ENCODE results near the gene LRRC52.

The LRRC52 gene

DNA sequence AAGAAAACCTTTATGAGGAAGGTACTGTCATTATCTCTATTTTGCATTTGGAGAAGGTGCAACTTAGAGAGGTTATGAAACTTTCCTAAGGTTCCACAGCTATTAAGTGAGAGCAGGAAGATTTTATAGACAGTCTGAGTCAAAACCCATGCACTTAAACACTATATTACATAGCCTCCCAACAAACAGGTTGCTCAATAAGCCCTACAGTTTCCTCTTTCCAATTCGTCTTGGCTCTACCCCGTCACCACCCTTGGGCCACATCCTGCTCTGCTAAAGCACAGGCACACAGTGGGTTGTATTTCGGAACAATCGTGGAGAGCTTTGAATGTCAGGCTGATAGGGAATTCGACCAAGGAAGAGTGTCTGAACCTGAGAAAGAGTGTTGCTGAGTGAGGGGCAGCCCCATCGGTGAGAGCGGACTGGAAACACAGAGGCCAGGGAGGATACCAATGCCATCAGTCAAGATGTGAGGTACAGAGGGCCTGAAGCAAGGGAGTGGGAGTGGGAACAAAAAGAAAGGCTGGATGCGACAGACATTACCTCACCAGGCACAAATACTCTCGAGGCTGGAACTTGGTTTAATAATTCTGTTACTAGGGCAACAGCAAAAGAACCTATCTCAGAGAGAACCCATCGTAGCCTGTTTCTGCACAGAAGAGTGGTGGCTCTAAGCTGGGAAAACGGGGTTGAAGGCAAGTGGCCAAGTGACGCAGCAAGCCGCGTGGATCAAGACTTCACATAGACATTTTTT, 6.3 kb upstream of the LRRC52 start:
- DNase-seq (ENCODE audit: low read depth, low spot score): no peak

DNA sequence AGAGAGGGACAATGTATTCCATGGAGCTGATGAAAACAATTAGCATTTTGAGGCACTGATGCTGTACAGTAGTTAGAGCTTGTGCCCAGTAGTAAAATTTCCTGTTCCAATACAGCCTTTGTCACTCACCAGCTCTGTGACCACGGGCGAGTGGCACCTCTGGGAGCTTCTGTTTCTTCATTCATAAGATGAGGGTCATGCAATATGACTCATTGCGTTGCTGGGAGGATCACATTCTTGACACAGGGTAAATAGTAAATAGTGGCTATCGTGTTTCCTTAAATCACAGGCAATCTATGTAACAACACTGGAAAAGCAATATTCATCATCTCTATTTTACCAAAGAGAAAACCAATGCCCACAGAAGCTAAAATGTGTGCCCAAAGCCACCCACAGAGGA, 4.5 kb upstream of the LRRC52 start:
- no peak for DNase-seq (ENCODE audit: low read depth, low spot score)

- DNase-seq (ENCODE audit: low read depth, low spot score): no peak
Measured at GRCh38 chr1:165539908-165540307, 3.9 kb upstream of the LRRC52 start.

- no peak for DNase-seq (ENCODE audit: low read depth, low spot score)
Measured at GRCh38 chr1:165542015-165542631, 1.7 kb upstream of the LRRC52 start.

DNA sequence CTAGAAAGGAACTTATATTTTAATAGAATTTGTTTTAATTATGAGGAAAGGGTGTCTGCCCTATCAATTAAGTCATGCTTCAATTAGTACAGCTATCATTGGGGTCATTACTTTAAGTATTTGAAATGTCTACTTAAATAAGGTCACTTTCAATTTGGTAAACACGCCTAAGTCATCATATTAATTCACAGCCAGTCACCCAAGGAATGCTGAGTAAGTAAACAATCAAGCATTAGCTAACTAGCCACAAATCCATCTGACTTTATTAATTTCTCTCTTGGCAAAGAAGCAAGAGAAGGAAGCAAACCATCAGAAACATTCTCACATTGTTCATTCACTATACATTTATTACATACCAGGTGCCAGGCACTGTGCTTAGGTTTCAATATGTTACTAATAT, 1.2 kb upstream of the LRRC52 start:
- no peak for DNase-seq (ENCODE audit: low read depth, low spot score)

DNA sequence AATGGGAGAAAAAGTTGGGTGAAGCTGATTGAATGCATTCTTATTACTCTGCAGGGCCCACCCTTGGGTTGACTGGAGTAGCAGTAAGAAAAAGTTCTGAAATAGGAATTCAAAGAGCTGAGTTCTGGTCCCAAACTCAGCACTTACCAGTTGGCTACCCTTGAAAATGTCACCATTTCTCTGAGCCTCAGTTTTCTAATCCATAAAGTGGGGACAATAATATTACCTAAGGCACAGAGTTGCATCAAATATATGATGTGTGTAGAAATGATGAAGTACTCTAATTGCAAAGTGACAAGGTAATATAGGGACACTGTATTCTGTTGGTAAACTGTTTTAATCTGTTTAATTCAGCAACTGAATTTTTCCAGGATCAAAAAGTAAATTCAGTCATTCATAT, 1.2 kb downstream of the LRRC52 start:
- DNase-seq (ENCODE audit: low read depth, low spot score): no peak

- no peak for DNase-seq (ENCODE audit: low read depth, low spot score)
Measured at GRCh38 chr1:165545974-165546373, 2.2 kb downstream of the LRRC52 start.

DNA sequence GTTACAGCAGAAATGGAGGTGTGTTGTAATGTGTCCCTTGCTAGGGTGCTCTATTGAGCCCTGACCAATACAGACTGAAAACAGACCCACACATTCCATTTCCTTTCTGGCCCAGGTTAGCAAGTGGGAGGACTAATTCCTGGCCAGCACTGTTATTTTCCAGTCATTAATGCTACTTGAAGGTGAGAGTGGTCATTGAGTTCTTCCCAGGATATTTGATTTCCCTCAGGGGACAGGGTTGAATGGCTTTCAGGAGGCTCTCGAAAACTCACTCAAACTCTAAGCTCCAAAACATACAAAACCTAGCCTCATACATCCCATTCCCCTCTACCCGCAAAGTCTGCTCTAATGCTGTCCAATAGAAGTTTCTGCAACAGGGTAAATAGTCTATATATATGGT, 6.2 kb downstream of the LRRC52 start:
- DNase-seq (ENCODE audit: low read depth, low spot score): no peak

DNA sequence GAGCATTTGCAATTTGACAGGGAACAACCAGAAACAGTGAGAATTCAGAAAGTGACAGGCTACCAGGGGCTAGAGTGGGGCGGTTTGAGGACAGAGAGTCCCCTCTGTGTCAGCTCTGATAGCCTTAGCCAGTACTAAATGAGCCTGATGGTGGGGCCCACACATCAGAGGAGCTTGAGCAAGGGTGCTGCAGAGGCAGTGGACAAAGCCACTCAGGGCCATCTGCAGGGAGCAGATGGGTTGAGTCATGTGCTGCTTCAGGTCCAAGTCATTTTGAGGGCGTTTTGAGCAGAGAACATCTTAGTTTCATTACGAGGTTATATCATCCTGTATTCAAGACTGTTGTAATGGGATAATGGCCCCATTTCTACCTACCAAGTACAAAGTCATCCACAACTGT, 7.7 kb downstream of the LRRC52 start:
- DNase-seq (ENCODE audit: low read depth, low spot score): peak; percentile 45

- peak; percentile 40 for DNase-seq (ENCODE audit: low read depth, low spot score)
Measured at GRCh38 chr1:165560883-165561656, 17.3 kb downstream of the LRRC52 start.

DNA sequence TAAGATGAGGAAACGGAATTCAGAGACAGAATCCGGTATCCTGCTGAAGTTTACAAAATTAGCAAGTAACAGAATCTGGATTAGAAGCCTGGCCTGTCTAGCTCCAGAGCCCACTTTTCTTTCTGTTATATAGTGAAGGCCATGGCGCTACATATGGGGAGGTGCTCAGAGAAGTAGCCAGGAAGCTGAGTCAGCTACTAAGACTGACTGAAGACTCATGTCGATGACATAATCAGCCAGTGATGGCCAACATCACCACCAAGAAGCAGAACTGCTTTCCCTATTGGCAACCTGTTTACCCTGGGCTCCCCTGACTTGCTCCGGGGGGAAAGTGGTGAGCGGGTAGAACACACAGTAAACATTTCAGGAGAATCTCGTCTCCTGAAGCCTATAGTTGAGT, 18.8 kb downstream of the LRRC52 start:
- no peak for DNase-seq (ENCODE audit: low read depth, low spot score)

DNA sequence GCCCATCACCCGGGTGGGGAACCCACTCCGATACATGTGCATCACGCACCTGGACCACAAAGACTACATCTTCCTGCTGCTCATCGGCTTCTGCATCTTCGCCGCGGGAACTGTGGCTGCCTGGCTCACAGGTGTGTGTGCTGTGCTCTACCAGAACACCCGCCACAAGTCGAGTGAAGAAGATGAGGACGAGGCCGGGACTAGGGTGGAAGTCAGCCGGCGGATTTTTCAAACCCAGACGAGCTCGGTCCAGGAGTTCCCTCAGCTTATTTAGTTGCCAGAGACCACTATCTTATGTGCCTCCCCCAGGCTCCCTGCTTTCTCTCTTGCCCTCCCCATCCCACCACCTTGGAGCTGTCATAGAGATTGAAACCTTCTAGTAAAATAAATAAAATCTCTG, 19.8 kb downstream of the LRRC52 start:
- DNase-seq (ENCODE audit: low read depth, low spot score): no peak

DNA sequence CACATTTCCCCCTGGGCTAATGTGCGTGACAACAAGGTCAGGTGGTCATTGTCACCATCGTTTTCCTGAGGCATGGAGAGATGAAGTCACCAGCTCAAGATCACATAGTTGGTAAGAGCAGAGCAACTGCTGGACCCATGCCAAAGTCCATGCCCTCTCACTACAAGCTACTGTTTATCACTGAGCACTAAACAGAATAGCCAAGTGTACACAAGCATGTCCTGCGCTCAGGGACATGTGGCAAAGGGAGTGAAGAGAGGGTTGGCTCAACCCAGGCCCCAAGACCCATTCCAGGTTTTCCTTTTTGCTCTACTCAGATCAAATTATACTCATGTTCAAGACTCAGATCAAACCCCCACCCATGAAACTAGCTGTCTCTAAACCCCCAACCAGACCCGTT, 20.8 kb downstream of the LRRC52 start:
- DNase-seq (ENCODE audit: low read depth, low spot score): no peak

DNA sequence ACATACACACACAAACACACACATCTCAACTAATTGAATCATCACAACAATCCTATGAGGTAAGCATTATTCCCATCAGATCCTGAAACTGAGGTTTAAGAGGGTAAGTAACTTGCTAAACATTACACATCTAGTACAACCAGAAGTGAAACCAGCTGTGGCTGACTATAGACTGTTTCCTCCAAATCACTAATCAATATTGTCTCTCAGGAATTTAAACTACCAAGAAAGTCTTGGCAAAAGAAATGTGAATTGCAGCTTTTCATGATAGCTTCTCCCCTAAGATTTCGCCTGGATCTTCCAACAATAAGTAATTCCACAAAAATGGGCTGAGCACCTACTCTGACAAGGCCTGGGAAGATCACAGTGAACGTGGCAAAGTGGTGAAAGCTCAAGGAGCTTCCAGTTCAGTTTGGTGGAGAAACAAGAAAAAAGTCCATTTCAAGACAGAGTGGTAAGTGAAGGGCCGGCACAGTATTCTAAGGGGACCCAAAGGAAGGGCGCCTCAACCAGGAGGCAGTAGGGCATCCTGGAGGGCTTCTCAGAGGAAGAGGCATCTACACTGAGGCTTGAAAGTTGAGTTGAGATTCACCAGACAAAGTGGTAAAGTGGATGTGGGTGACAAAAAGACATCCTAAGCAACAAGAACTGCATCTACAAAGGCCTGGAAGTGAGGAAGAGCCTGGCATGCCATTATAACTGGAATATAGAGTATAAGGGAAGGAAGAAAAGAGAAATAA, 22.1 kb downstream of the LRRC52 start:
- DNase-seq (ENCODE audit: low read depth, low spot score): no peak

DNA sequence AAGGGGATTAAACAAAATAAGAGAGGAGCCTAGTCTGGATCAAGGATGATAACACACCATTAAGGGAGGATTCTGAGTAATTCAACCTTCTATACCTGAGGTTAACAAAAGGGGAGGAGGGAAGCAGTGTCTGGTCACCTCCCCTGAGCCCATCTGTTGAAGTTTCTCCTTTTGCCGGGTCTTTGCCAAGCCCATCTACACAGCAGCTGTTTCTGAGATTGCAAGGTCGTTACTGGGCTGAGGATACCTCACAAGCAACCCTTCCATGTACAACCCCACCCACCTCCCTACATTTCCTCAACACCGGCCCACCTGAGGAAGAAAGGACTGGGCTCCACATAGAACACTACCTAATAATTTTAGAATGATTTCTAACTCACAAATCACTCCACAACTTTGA, 26.3 kb downstream of the LRRC52 start:
- no peak for DNase-seq (ENCODE audit: low read depth, low spot score)

GRCh38 chr1:165573787-165574186, 30.0 kb downstream of the LRRC52 start:
- DNase-seq (ENCODE audit: low read depth, low spot score): no peak

- DNase-seq (ENCODE audit: low read depth, low spot score): no peak
Measured at GRCh38 chr1:165574295-165574694, 30.5 kb downstream of the LRRC52 start.

- DNase-seq (ENCODE audit: low read depth, low spot score): no peak
Measured at GRCh38 chr1:165575468-165576099, 31.8 kb downstream of the LRRC52 start.

- DNase-seq (ENCODE audit: low read depth, low spot score): no peak
Measured at GRCh38 chr1:165576536-165576935, 32.7 kb downstream of the LRRC52 start.

- DNase-seq (ENCODE audit: low read depth, low spot score): no peak
Measured at GRCh38 chr1:165577707-165578106, 33.9 kb downstream of the LRRC52 start.
